T-helper 2 cell treated with Interferon-gamma antibody and Interleukin-4, amounts not matched to agents 5 μg/mL and 100 μg/mL, for 36 hours (primary cell): ENCODE data around the gene NOS3.

Experiments
- DNase-seq: peaks from one replicate; pipeline ENCODE4 v3.0.0; 2021; ENCODE audit warnings: low spot score
- H3K27ac Mint-ChIP-seq: one replicate; pipeline ENCODE4 v1.8.0; 2021; ENCODE audit warnings: mild to moderate bottlenecking, mixed read lengths
- H3K27me3 Mint-ChIP-seq: one replicate; pipeline ENCODE4 v1.8.0; 2021; ENCODE audit warnings: low read depth, mixed read lengths
- H3K36me3 Mint-ChIP-seq: one replicate; pipeline ENCODE4 v1.8.0; 2021; ENCODE audit warnings: low read depth, mixed read lengths
- H3K4me1 Mint-ChIP-seq: one replicate; pipeline ENCODE4 v1.8.0; 2021; ENCODE audit warnings: low read depth, mixed read lengths
- H3K4me3 Mint-ChIP-seq: one replicate; pipeline ENCODE4 v1.8.0; 2022; ENCODE audit warnings: mild to moderate bottlenecking, moderate library complexity, mixed read lengths
- H3K9me3 Mint-ChIP-seq: one replicate; pipeline ENCODE4 v1.8.0; 2021; ENCODE audit warnings: mixed read lengths

NOS3 gene

GRCh38 chr7:150990416-150991186 is at the start of gene NOS3:
Gene NOS3, plus strand, starts transcription at chr7:150991017. Its CDS starts 2,787 bp downstream, at chr7:150993804.
- H3K4me1 Mint-ChIP-seq: peaks cover 24% of the 10 kb centered on the region

GRCh38 chr7:150941351-150942000 is 49.3 kb upstream of the NOS3 start:
- DNase-seq: no peak
- no peak overlapping the region for H3K4me3 Mint-ChIP-seq
- H3K9me3 Mint-ChIP-seq: no peaks in the 10 kb centered on the region
- peaks cover under 1% of the 10 kb centered on the region for H3K27me3 Mint-ChIP-seq
- no peak overlapping the region for H3K27ac Mint-ChIP-seq
- H3K4me1 Mint-ChIP-seq: peaks cover 13% of the 10 kb centered on the region
- no peaks in the 10 kb centered on the region for H3K36me3 Mint-ChIP-seq

More at GRCh38 chr7:150990416-150991186, at the start of gene NOS3:
- no peak for DNase-seq
- peaks cover 6% of the 10 kb centered on the region for H3K9me3 Mint-ChIP-seq
- peaks cover 25% of the 10 kb centered on the region for H3K27me3 Mint-ChIP-seq
- H3K4me3 Mint-ChIP-seq: no peak within 1 kb of the TSS
- H3K36me3 Mint-ChIP-seq: no peaks in the 10 kb centered on the region
- no peak within 1 kb of the TSS for H3K27ac Mint-ChIP-seq

GRCh38 chr7:150942001-150942590 is 48.7 kb upstream of the NOS3 start:
- H3K27me3 Mint-ChIP-seq: peaks cover 3% of the 10 kb centered on the region
- H3K4me3 Mint-ChIP-seq: no peak overlapping the region
- H3K36me3 Mint-ChIP-seq: no peaks in the 10 kb centered on the region
- H3K4me1 Mint-ChIP-seq: peaks cover 13% of the 10 kb centered on the region
- H3K9me3 Mint-ChIP-seq: no peaks in the 10 kb centered on the region
- DNase-seq: peak; percentile 8
- H3K27ac Mint-ChIP-seq: no peak overlapping the region

GRCh38 chr7:150942591-150943452 is 48.0 kb upstream of the NOS3 start:
- H3K4me3 Mint-ChIP-seq: no peak overlapping the region
- no peaks in the 10 kb centered on the region for H3K36me3 Mint-ChIP-seq
- no peak for DNase-seq
- H3K9me3 Mint-ChIP-seq: no peaks in the 10 kb centered on the region
- peaks cover 13% of the 10 kb centered on the region for H3K4me1 Mint-ChIP-seq
- H3K27ac Mint-ChIP-seq: no peak overlapping the region
- H3K27me3 Mint-ChIP-seq: peaks cover 3% of the 10 kb centered on the region

GRCh38 chr7:150943453-150943814 is 47.4 kb upstream of the NOS3 start:
- peaks cover 6% of the 10 kb centered on the region for H3K27me3 Mint-ChIP-seq
- H3K9me3 Mint-ChIP-seq: no peaks in the 10 kb centered on the region
- H3K36me3 Mint-ChIP-seq: no peaks in the 10 kb centered on the region
- peaks cover 6% of the 10 kb centered on the region for H3K4me1 Mint-ChIP-seq
- no peak overlapping the region for H3K27ac Mint-ChIP-seq
- no peak overlapping the region for H3K4me3 Mint-ChIP-seq
- no peak for DNase-seq

GRCh38 chr7:150944066-150945042 is 46.5 kb upstream of the NOS3 start:
- Mint-ChIP-seq H3K9me3 (no peaks in the 10 kb centered on the region), H3K4me1 (peaks cover 4% of the 10 kb centered on the region), H3K4me3 (no peak overlapping the region), H3K27ac (no peak overlapping the region), H3K36me3 (no peaks in the 10 kb centered on the region), H3K27me3 (peaks cover 8% of the 10 kb centered on the region)
- DNase-seq: no peak

- no peak overlapping the region for H3K27ac Mint-ChIP-seq
- no peak overlapping the region for H3K4me3 Mint-ChIP-seq
- no peak for DNase-seq
- H3K36me3 Mint-ChIP-seq: no peaks in the 10 kb centered on the region
- H3K9me3 Mint-ChIP-seq: no peaks in the 10 kb centered on the region
- H3K4me1 Mint-ChIP-seq: peaks cover 4% of the 10 kb centered on the region
- peaks cover 8% of the 10 kb centered on the region for H3K27me3 Mint-ChIP-seq
Measured at GRCh38 chr7:150945171-150945852, 45.5 kb upstream of the NOS3 start.

GRCh38 chr7:150945853-150946420 is 44.9 kb upstream of the NOS3 start:
- Mint-ChIP-seq H3K4me3 (no peak overlapping the region), H3K4me1 (peaks cover 4% of the 10 kb centered on the region), H3K27ac (no peak overlapping the region), H3K27me3 (peaks cover 8% of the 10 kb centered on the region), H3K36me3 (no peaks in the 10 kb centered on the region), H3K9me3 (no peaks in the 10 kb centered on the region)
- DNase-seq: no peak

- no peak overlapping the region for H3K27ac Mint-ChIP-seq
- no peak overlapping the region for H3K4me3 Mint-ChIP-seq
- peaks cover 8% of the 10 kb centered on the region for H3K27me3 Mint-ChIP-seq
- H3K9me3 Mint-ChIP-seq: no peaks in the 10 kb centered on the region
- peaks cover 4% of the 10 kb centered on the region for H3K4me1 Mint-ChIP-seq
- DNase-seq: no peak
- no peaks in the 10 kb centered on the region for H3K36me3 Mint-ChIP-seq
Measured at GRCh38 chr7:150946421-150947240, 44.2 kb upstream of the NOS3 start.

GRCh38 chr7:150947241-150947745 is 43.5 kb upstream of the NOS3 start:
- Mint-ChIP-seq H3K27me3 (peaks cover 8% of the 10 kb centered on the region), H3K27ac (no peak overlapping the region), H3K4me1 (peaks cover under 1% of the 10 kb centered on the region), H3K4me3 (no peak overlapping the region), H3K9me3 (no peaks in the 10 kb centered on the region), H3K36me3 (no peaks in the 10 kb centered on the region)
- no peak for DNase-seq

GRCh38 chr7:150947761-150948651 is 42.8 kb upstream of the NOS3 start:
- no peak overlapping the region for H3K27ac Mint-ChIP-seq
- H3K4me3 Mint-ChIP-seq: no peak overlapping the region
- no peaks in the 10 kb centered on the region for H3K36me3 Mint-ChIP-seq
- no peaks in the 10 kb centered on the region for H3K4me1 Mint-ChIP-seq
- peaks cover 8% of the 10 kb centered on the region for H3K27me3 Mint-ChIP-seq
- no peaks in the 10 kb centered on the region for H3K9me3 Mint-ChIP-seq
- DNase-seq: no peak
